Mammary epithelial cell (primary cell): ENCODE data around the gene SERPINB1.

Source experiments
- EZH2 ChIP-seq: IDR thresholded peaks from 2 replicates; pipeline ENCODE4 v1.6.1; 2012; ENCODE audit warnings: low read length, inconsistent platforms, borderline replicate concordance
- TF ChIP-seq, protein P1 (sequence below), 2 donors: IDR thresholded peaks in 1 of 2; conservative IDR thresholded peaks in 1 of 2; 2 replicates each; pipeline ENCODE4 v1.5.1; 2011 to 2012; ENCODE audit warnings: inconsistent platforms in 2 of 2, low read length in 2 of 2, mild to moderate bottlenecking in 2 of 2, control low read depth in 1 of 2, low read depth in 1 of 2; ENCODE audit not compliant: insufficient read depth in 1 of 2; ENCODE audit errors: extremely low read depth in 1 of 2

DNA sequence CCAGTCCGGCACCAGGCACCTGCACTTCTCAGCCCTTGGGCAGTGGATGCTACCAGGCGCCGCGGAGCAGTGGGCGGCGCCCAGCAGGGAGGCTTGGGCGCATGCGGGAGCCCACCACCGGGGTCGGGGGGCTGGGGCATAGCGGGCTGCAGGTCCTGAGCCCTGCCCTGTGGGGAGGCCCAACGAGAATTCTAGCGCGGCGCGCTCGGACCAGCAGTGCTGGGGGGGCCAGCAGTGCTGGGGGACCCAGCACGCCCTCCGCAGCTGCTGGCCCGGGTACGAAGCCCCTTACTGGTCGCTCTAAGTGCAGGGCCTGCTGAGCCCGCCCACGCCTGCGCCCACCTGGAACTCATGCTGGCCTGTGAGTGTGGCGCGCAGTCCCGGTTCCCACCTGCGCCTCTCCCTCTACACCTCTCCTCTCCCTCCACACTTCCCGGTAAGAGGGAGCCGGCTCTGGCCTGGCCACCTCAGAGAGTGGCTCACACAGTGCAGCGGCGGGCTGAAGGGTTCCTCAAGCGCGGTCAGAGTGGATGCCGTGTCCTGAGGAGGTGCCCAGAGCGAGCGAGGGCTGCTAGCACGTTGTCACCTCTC, 28.5 kb upstream of the SERPINB1 start:
- TF ChIP-seq, protein P1, sequence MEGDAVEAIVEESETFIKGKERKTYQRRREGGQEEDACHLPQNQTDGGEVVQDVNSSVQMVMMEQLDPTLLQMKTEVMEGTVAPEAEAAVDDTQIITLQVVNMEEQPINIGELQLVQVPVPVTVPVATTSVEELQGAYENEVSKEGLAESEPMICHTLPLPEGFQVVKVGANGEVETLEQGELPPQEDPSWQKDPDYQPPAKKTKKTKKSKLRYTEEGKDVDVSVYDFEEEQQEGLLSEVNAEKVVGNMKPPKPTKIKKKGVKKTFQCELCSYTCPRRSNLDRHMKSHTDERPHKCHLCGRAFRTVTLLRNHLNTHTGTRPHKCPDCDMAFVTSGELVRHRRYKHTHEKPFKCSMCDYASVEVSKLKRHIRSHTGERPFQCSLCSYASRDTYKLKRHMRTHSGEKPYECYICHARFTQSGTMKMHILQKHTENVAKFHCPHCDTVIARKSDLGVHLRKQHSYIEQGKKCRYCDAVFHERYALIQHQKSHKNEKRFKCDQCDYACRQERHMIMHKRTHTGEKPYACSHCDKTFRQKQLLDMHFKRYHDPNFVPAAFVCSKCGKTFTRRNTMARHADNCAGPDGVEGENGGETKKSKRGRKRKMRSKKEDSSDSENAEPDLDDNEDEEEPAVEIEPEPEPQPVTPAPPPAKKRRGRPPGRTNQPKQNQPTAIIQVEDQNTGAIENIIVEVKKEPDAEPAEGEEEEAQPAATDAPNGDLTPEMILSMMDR (conservative IDR thresholded peaks at IDR 0.05 in 1 of 2, IDR thresholded peaks at IDR 0.05 in 1 of 2; ENCODE audit: extremely low read depth in 1 of 2, insufficient read depth in 1 of 2, low read depth in 1 of 2, low read length in 2 of 2): no peak
- TF ChIP-seq EZH2: no peak
